K562 (cell line): ENCODE results near the gene TEPSIN. TPM values are rescaled to one million over a fixed set of nuclear protein-coding genes. Genes with fewer than 3 reads are reported as not detected.

Experiments used
- ATF1 ChIP-seq, 2 experiments: fragments of 450-650 bp in 1 of 2; IDR thresholded peaks; 2 replicates each; pipeline ENCODE4 v1.6.1; 2016; ENCODE audit warnings: missing compliant biosample characterization in 1 of 2, missing genetic modification characterization in 1 of 2
- ILK ChIP-seq: fragments of 450-650 bp; IDR thresholded peaks from 2 replicates; pipeline ENCODE4 v1.6.1; 2016; ENCODE audit warnings: missing genetic modification characterization, low read depth, mild to moderate bottlenecking, missing compliant biosample characterization, moderate library complexity, borderline replicate concordance
- KAT7 ChIP-seq: sonication (generic); formaldehyde crosslinking; IDR thresholded peaks from 2 replicates; pipeline ENCODE4 v1.8.0; 2022; ENCODE audit warnings: missing genetic modification reagents, mild to moderate bottlenecking, borderline replicate concordance
- POLR2G ChIP-seq: fragments of 200-400 bp; formaldehyde crosslinking; IDR thresholded peaks from 2 replicates; pipeline ENCODE4 v1.6.1; 2017; ENCODE audit warnings: low read depth, mild to moderate bottlenecking, antibody characterized with exemption, low read length, moderate library complexity
- PTTG1 ChIP-seq: fragments of 450-650 bp; IDR thresholded peaks from 2 replicates; pipeline ENCODE4 v1.6.1; 2016; ENCODE audit warnings: low read depth, mild to moderate bottlenecking, missing genetic modification characterization, missing compliant biosample characterization
- RNF219 ChIP-seq: fragments of 250-450 bp; sonication (Bioruptor Pico); IDR thresholded peaks from 2 replicates; pipeline ENCODE4 v1.5.0; 2022; ENCODE audit warnings: mild to moderate bottlenecking
- SLC30A9 ChIP-seq: fragments of 250-450 bp; sonication (Bioruptor Pico); IDR thresholded peaks from 2 replicates; pipeline ENCODE4 v1.8.0; 2022; ENCODE audit warnings: mild to moderate bottlenecking, moderate library complexity
- SMARCC2 ChIP-seq: fragments of 450-650 bp; IDR thresholded peaks from 2 replicates; pipeline ENCODE4 v1.6.1; 2017; ENCODE audit warnings: antibody characterized with exemption, moderate library complexity, mild to moderate bottlenecking, low read depth
- SRF ChIP-seq, 2 experiments: fragments of 250-450, 450-650 bp in 1 of 2; sonication (Bioruptor Pico) in 1 of 2; sonication (generic) in 1 of 2; formaldehyde crosslinking; IDR thresholded peaks; 2 replicates each; pipeline versions ENCODE4 v1.5.0 to v1.5.1; 2020 to 2022; ENCODE audit warnings: mild to moderate bottlenecking in 1 of 2, missing genetic modification reagents in 1 of 2
- TFAM ChIP-seq: fragments of 250-450 bp; sonication (Bioruptor Pico); conservative IDR thresholded peaks from 2 replicates; pipeline ENCODE4 v1.5.0; 2021; ENCODE audit warnings: mild to moderate bottlenecking, moderate library complexity
- ZNF778 ChIP-seq: fragments of 450-650 bp; formaldehyde crosslinking; IDR thresholded peaks from 2 replicates; pipeline ENCODE4 v1.4.0; 2020; ENCODE audit warnings: mild to moderate bottlenecking, moderate library complexity
- polyA plus RNA-seq, 8 experiments: library from polyadenylated mRNA; depleted of rRNA in 4 of 8; stranded (reverse) in 5 of 8; unstranded in 3 of 8; fragments of >200 nt; fragmentation: Nextera tagmentation in 2 of 8; fragmentation: Illumina TruSeq in 1 of 8; extraction: Ambion mirVana in 2 of 8; extraction: Trizol in 1 of 8; gene quantifications; 2 replicates each; pipeline versions ENCODE4 v1.2.1 to v1.2.3, GENCODE V29; 2011 to 2014; ENCODE audit warnings: inconsistent platforms in 1 of 8, missing spikeins in 1 of 8
- total RNA-seq, 7 experiments: library from RNA; depleted of rRNA in 6 of 7; stranded (reverse); fragments of >200 nt in 6 of 7; fragmentation: Illumina TruSeq in 2 of 7; extraction: Trizol in 2 of 7; gene quantifications; 2 replicates each; pipeline versions ENCODE4 v1.2.1 to v1.2.3, GENCODE V29; 2011 to 2021; ENCODE audit warnings: low replicate concordance in 1 of 7
- TF ChIP-seq, protein P1 (sequence below), 3 experiments: IDR thresholded peaks in 2 of 3; conservative IDR thresholded peaks in 1 of 3; 2 replicates each; pipeline ENCODE4 v1.5.1; 2011 to 2012; ENCODE audit warnings: low read length in 3 of 3, mild to moderate bottlenecking in 3 of 3, control low read depth in 2 of 3, improper control_type of control experiment in 1 of 3, inconsistent platforms in 1 of 3, low read depth in 1 of 3, mixed read lengths in 1 of 3, moderate library complexity in 1 of 3; ENCODE audit not compliant: insufficient read depth in 2 of 3
- TF ChIP-seq, protein P2 (sequence below): fragments of 450-650 bp; IDR thresholded peaks from 2 replicates; pipeline ENCODE4 v1.6.1; 2018; ENCODE audit not compliant: partially characterized antibody
- TF ChIP-seq, protein P3 (sequence below): fragments of 250-450 bp; sonication (Bioruptor Pico); IDR thresholded peaks from 2 replicates; pipeline ENCODE4 v1.5.0; 2021; ENCODE audit warnings: mild to moderate bottlenecking, moderate library complexity

TEPSIN gene
- total and polyA plus RNA-seq, 9 of the 15 experiments (the other 6 are each of a cell fraction or from before 2014, with no cell fraction given) = 0.80 to 29.8 (median 5.3) TPM

GRCh38 chr17:81238815-81239713, at the start of gene TEPSIN, which contains the start of gene NDUFAF8 (continued):
- TF ChIP-seq ATF1 (CRISPR knock-in tag; IDR thresholded peaks at IDR 0.05) (no peak), ATF1 (tag; IDR thresholded peaks at IDR 0.05) (peak; percentile 80), RNF219 (CRISPR knock-in tag) (no peak), POLR2G (peak; percentile 93), ZNF778 (CRISPR knock-in tag) (no peak), KAT7 (CRISPR knock-in tag) (peak; percentile 32; the same call in 1 of the 2 replicates), TFAM (CRISPR knock-in tag) (no peak), ILK (no peak), SRF (CRISPR knock-in tag; IDR thresholded peaks at IDR 0.05) (peak in 1 of 2 experiments; percentile 16; a peak in 1 of 4 replicates), PTTG1 (no peak), SLC30A9 (no peak), SMARCC2 (no peak)
- TF ChIP-seq, protein P1, sequence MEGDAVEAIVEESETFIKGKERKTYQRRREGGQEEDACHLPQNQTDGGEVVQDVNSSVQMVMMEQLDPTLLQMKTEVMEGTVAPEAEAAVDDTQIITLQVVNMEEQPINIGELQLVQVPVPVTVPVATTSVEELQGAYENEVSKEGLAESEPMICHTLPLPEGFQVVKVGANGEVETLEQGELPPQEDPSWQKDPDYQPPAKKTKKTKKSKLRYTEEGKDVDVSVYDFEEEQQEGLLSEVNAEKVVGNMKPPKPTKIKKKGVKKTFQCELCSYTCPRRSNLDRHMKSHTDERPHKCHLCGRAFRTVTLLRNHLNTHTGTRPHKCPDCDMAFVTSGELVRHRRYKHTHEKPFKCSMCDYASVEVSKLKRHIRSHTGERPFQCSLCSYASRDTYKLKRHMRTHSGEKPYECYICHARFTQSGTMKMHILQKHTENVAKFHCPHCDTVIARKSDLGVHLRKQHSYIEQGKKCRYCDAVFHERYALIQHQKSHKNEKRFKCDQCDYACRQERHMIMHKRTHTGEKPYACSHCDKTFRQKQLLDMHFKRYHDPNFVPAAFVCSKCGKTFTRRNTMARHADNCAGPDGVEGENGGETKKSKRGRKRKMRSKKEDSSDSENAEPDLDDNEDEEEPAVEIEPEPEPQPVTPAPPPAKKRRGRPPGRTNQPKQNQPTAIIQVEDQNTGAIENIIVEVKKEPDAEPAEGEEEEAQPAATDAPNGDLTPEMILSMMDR (IDR thresholded peaks at IDR 0.05 in 2 of 3, conservative IDR thresholded peaks at IDR 0.05 in 1 of 3; ENCODE audit: insufficient read depth in 2 of 3, low read depth in 1 of 3, low read length in 3 of 3) = no peak
- TF ChIP-seq, protein P2, sequence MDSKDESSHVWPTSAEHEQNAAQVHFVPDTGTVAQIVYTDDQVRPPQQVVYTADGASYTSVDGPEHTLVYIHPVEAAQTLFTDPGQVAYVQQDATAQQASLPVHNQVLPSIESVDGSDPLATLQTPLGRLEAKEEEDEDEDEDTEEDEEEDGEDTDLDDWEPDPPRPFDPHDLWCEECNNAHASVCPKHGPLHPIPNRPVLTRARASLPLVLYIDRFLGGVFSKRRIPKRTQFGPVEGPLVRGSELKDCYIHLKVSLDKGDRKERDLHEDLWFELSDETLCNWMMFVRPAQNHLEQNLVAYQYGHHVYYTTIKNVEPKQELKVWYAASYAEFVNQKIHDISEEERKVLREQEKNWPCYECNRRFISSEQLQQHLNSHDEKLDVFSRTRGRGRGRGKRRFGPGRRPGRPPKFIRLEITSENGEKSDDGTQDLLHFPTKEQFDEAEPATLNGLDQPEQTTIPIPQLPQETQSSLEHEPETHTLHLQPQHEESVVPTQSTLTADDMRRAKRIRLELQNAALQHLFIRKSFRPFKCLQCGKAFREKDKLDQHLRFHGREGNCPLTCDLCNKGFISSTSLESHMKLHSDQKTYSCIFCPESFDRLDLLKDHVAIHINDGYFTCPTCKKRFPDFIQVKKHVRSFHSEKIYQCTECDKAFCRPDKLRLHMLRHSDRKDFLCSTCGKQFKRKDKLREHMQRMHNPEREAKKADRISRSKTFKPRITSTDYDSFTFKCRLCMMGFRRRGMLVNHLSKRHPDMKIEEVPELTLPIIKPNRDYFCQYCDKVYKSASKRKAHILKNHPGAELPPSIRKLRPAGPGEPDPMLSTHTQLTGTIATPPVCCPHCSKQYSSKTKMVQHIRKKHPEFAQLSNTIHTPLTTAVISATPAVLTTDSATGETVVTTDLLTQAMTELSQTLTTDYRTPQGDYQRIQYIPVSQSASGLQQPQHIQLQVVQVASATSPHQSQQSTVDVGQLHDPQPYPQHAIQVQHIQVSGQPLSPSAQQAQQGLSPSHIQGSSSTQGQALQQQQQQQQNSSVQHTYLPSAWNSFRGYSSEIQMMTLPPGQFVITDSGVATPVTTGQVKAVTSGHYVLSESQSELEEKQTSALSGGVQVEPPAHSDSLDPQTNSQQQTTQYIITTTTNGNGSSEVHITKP = no peak
- TF ChIP-seq, protein P3, sequence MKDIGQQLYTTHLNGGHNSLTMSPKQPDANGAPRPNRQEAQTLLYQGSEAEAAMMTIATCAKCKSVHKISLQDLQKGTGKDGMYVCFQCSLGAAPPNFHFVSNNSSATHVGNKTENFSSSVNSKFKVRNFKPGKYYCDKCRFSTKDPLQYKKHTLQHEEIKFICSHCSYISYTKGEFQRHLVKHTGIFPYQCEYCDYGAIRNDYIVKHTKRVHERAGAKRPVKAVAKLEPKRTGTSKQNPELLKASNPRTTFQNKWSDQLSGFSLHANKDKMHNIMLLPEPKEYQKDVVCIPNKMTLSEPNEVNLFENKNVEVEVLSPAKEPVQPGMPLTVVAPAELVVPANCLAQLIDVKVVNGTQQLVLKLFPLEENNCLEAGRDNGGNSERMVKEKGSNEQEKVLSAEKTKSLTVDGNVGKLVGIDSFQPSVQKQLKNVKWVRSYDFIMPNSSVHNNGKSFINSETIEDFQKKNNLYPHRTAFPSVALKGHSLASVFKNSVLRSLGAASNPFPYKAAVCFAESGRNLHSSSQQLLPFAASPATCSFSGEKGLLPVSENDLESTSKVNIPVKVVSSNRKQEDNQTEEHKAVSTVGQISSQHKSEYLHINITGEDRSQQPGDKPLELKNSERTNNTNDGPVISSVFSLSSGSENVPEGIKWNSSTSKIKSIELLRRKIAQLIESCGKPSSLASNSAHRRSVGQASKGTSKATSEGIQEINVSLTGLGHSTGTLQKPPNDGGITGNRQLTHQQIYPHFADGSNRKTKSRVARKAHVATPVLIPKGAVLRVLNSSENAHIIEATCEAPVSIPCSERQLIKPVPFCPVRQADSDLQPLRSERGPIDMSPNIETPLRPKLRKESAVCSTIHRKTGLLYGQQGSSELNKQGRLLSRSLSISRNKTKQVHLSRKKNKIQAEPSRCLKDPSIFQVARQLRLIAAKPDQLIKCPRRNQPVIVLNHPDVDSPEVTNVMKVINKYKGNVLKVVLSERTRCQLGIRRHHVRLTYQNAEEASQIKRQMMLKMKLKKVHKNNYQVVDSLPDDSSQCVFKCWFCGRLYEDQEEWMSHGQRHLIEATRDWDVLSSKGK (CRISPR knock-in tag) = no peak
